ENCODE measurements around the gene CNTN2. TPM values are rescaled to one million over a fixed set of nuclear protein-coding genes. Genes with fewer than 3 reads are reported as not detected.

The CNTN2 gene
- total RNA-seq, 1 donor from 2014 or later: not detected

DNA sequence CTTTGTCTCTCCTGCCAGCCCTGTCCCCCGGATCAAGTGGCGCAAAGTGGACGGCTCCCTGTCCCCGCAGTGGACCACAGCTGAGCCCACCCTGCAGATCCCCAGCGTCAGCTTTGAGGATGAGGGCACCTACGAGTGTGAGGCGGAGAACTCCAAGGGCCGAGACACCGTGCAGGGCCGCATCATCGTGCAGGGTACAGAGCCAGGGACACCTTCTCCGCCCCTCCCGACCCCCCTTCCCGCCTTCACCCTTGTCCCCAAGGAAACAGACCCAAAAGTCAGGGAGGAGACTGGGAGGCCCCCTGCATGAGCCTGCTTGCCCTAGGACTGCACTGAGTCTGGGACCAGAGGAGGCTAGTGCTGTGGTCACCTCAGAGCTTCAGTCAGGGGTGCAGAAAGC, 18.2 kb downstream of the CNTN2 start:
- TF ChIP-seq, protein P1, sequence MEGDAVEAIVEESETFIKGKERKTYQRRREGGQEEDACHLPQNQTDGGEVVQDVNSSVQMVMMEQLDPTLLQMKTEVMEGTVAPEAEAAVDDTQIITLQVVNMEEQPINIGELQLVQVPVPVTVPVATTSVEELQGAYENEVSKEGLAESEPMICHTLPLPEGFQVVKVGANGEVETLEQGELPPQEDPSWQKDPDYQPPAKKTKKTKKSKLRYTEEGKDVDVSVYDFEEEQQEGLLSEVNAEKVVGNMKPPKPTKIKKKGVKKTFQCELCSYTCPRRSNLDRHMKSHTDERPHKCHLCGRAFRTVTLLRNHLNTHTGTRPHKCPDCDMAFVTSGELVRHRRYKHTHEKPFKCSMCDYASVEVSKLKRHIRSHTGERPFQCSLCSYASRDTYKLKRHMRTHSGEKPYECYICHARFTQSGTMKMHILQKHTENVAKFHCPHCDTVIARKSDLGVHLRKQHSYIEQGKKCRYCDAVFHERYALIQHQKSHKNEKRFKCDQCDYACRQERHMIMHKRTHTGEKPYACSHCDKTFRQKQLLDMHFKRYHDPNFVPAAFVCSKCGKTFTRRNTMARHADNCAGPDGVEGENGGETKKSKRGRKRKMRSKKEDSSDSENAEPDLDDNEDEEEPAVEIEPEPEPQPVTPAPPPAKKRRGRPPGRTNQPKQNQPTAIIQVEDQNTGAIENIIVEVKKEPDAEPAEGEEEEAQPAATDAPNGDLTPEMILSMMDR (IDR thresholded peaks at IDR 0.05): no peak
- intact Hi-C loops (cut with DNase I): no loop called here
- DNase-seq (no peak), ATAC-seq (peak in 1 of 2 donors; percentile 18)
- H3K9me3 ChIP-seq: no peaks in the 10 kb centered on the region
- H3K36me3 ChIP-seq: no peaks in the 10 kb centered on the region
- no peaks in the 10 kb centered on the region for H3K27me3 ChIP-seq (ENCODE audit: low read depth)
- no peak overlapping the region for H3K27ac ChIP-seq
- no peaks in the 10 kb centered on the region for H3K4me1 ChIP-seq
- no peak overlapping the region for H3K4me3 ChIP-seq

DNA sequence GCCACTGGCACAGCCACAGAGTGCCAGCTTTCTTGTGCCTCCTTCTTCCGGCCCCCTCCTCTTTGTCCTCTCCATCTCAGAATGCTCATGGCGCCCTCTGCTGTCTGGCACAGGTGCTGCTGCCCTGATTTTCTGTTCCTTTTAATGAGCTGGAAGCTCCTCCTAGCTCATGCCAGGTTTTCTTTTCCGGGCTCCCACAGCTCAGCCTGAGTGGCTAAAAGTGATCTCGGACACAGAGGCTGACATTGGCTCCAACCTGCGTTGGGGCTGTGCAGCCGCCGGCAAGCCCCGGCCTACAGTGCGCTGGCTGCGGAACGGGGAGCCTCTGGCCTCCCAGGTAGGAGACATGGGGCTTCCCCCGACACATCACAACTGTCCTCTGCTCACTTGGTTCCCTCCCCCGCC, 18.7 kb downstream of the CNTN2 start:
- Histone ChIP-seq H3K9me3 (no peaks in the 10 kb centered on the region), H3K27me3 (ENCODE audit: low read depth) (no peaks in the 10 kb centered on the region), H3K4me3 (no peak overlapping the region), H3K36me3 (no peaks in the 10 kb centered on the region), H3K4me1 (no peaks in the 10 kb centered on the region), H3K27ac (no peak overlapping the region)
- DNase-seq: peak; percentile 69
- intact Hi-C loops (cut with DNase I): no loop called here
- TF ChIP-seq, protein P1 (IDR thresholded peaks at IDR 0.05): peak; percentile 76
- ATAC-seq: peak; percentile 63 to 73

DNA sequence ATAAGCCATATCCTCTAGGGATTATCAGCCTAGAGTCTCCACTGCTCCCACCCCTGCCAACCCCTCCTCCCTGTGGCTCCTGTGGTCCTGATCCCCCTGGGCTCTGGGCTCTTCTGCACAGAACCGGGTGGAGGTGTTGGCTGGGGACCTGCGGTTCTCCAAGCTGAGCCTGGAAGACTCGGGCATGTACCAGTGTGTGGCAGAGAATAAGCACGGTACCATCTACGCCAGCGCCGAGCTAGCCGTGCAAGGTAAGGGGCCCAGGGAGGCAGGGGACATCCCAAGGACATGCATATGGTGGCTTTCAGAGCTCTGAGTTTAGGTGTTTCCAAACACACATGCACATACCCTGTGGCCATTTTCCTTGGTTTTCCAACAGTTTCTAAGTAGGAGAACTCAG, 19.3 kb downstream of the CNTN2 start:
- intact Hi-C loops (cut with DNase I): no loop called here
- Histone ChIP-seq H3K4me1 (no peaks in the 10 kb centered on the region), H3K4me3 (no peak overlapping the region), H3K27ac (no peak overlapping the region), H3K27me3 (ENCODE audit: low read depth) (no peaks in the 10 kb centered on the region), H3K36me3 (no peaks in the 10 kb centered on the region), H3K9me3 (no peaks in the 10 kb centered on the region)
- TF ChIP-seq, protein P1 (IDR thresholded peaks at IDR 0.05): no peak
- no peak for ATAC-seq
- no peak for DNase-seq

DNA sequence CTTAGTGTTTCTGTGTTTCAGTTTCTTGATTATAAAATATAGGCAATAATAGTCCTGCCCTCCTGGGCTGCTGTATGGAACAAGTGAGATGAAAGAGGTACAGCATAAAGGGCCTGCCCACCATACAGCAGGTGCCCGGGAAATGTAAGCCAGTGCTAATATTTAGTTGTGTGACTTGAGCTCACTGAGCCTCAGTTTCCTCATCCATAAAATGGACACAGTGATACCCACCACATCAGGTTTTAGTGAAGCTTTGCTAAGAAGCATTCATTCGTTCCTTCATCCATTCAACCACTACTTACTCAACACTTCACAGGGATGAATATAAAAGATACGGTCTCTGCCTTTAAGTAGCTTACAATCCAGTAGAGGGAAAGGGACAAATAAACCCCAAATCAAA, 19.9 kb downstream of the CNTN2 start:
- TF ChIP-seq, protein P1 (IDR thresholded peaks at IDR 0.05): no peak
- Histone ChIP-seq H3K36me3 (no peaks in the 10 kb centered on the region), H3K4me1 (no peaks in the 10 kb centered on the region), H3K4me3 (no peak overlapping the region), H3K27ac (no peak overlapping the region), H3K27me3 (ENCODE audit: low read depth) (no peaks in the 10 kb centered on the region), H3K9me3 (no peaks in the 10 kb centered on the region)
- no peak for ATAC-seq
- no peak for DNase-seq
- intact Hi-C loops (cut with DNase I): no loop called here

DNA sequence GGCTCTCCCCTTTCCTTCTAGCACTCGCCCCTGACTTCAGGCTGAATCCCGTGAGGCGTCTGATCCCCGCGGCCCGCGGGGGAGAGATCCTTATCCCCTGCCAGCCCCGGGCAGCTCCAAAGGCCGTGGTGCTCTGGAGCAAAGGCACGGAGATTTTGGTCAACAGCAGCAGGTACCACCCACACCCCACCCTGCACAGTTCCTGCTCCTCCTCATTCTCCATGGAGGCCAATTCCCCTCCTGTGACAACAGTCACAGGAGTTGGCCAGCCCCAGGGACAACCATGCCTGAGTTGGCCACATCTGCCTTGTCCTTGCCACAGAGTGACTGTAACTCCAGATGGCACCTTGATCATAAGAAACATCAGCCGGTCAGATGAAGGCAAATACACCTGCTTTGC, 21.3 kb downstream of the CNTN2 start:
- DNase-seq (no peak), ATAC-seq (no peak)
- intact Hi-C loops (cut with DNase I): no loop called here
- H3K4me1 ChIP-seq: no peaks in the 10 kb centered on the region
- TF ChIP-seq, protein P1 (IDR thresholded peaks at IDR 0.05): no peak
- H3K9me3 ChIP-seq: no peaks in the 10 kb centered on the region
- no peak overlapping the region for H3K27ac ChIP-seq
- no peaks in the 10 kb centered on the region for H3K27me3 ChIP-seq (ENCODE audit: low read depth)
- no peaks in the 10 kb centered on the region for H3K36me3 ChIP-seq
- H3K4me3 ChIP-seq: no peak overlapping the region

All from lower lobe of right lung (tissue), 2 donors.